CD4-positive, alpha-beta T cell treated with Interleukin-15 for 1 hour (primary cell): ENCODE measurements around the gene NDUFV1.
"Not testable (repeated sequence)": the region's sequence is repeated elsewhere in the genome, so short reads cannot be mapped to it uniquely, and the experiment has no call there.

Experiments used
- DNase-seq: peaks from one replicate; pipeline ENCODE4 v3.0.0-alpha.2; 2020

The NDUFV1 gene

DNA sequence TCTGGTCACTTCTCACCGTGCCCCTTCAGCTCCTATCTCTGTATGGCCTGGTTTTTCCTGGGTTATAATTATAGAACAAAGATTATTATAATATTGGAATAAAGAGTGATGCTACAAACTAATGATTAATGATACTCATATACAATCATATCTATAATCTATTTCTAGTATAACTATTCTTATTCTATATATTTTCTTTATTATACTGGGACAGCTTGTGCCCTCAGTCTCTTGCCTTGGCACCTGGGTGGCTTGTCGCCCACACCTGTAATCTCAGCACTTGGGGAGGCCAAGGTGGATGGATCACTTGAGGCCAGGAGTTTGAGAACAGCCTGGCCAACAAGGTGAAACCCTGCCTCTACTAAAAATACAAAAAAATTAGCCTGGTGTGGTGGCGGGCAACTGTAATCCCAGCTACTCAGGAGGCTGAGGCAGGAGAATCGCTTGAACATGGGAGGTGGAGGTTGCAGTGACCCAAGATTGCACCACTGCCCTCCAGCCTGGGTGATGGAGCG is 53.0 kb downstream of the NDUFV1 start:
- DNase-seq, result not testable (repeated sequence)

DNA sequence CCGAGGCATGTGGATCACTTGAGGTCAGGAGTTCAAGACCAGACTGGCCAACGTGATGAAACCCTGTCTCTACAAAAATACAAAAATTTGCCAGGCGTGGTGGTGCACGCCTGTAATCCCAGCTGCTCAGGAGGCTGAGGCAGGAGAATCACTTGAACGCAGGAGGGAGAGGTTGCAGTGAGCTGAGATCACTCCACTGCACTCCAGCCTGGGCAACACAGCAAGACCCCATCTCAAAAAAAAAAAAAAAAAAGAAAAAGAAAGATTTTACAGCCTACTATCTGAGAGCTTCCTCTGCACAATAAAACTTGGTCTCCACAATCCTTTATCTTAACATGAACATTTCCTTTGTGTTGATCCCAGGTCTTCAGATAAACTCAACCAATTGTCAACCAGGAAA is 54.0 kb downstream of the NDUFV1 start:
- DNase-seq, result not testable (repeated sequence)
